GM12892 (cell line): ENCODE data around the gene CDH13.

Source experiments
- POLR2A ChIP-seq: IDR thresholded peaks from 2 replicates; pipeline ENCODE4 v1.6.1; 2011; ENCODE audit warnings: low read depth, low read length, control low read depth
- POLR2AphosphoS5 ChIP-seq: IDR thresholded peaks from 2 replicates; pipeline ENCODE4 v1.6.1; 2011; ENCODE audit warnings: low read depth, low read length, control low read depth
- TAF1 ChIP-seq: IDR thresholded peaks from 2 replicates; pipeline ENCODE4 v1.6.1; 2011; ENCODE audit warnings: low read depth, mild to moderate bottlenecking, control low read depth, low read length, borderline replicate concordance

GRCh38 chr16:83802135-83802534, 1175.4 kb downstream of the CDH13 start:
- TF ChIP-seq POLR2AphosphoS5 (no peak), POLR2A (no peak), TAF1 (no peak)
